ENCODE measurements around the gene CAPN13.
A peak's percentile ranks its signal among the peaks of the same experiment; 100 is the strongest.

Gene CAPN13, protein sequence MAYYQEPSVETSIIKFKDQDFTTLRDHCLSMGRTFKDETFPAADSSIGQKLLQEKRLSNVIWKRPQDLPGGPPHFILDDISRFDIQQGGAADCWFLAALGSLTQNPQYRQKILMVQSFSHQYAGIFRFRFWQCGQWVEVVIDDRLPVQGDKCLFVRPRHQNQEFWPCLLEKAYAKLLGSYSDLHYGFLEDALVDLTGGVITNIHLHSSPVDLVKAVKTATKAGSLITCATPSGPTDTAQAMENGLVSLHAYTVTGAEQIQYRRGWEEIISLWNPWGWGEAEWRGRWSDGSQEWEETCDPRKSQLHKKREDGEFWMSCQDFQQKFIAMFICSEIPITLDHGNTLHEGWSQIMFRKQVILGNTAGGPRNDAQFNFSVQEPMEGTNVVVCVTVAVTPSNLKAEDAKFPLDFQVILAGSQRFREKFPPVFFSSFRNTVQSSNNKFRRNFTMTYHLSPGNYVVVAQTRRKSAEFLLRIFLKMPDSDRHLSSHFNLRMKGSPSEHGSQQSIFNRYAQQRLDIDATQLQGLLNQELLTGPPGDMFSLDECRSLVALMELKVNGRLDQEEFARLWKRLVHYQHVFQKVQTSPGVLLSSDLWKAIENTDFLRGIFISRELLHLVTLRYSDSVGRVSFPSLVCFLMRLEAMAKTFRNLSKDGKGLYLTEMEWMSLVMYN

GRCh38 chr2:30807249-30807648 lies at the start of gene CAPN13:
Gene CAPN13 (minus strand): TSS chr2:30807446. CDS start chr2:30787325, 20,121 bp downstream.
- DNase-seq (ENCODE audit: low read depth, low spot score), result peak; percentile 14
- no peak within 1 kb of the TSS for H3K27ac ChIP-seq

GRCh38 chr2:30847841-30848240 lies 40.6 kb upstream of the CAPN13 start:
- DNase-seq (ENCODE audit: low read depth, low spot score), result no peak
- H3K27ac ChIP-seq, result no peak overlapping the region

DNA sequence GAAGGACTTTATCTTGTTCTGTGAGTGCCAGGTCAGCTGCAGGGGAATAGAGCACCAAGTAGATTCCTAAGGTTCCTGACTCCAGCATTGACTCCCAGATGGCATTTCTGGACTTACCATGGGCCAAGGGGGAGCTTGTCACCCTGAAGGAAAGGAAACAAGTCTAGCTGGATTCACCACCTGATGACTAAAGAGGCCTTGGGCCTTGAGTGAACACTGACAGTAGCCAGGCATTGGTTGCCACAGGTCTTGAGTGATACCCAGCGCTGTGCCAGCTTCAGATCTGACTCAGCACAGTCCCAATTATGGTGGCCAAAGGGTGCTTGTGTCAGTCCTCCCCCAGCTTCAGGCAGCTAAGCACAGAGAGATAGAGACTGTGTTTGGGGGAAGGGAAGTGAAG lies 40.1 kb upstream of the CAPN13 start:
- H3K27ac ChIP-seq, result peak overlapping the region; percentile 8
- peak; percentile 86 for DNase-seq (ENCODE audit: low read depth, low spot score)

DNA sequence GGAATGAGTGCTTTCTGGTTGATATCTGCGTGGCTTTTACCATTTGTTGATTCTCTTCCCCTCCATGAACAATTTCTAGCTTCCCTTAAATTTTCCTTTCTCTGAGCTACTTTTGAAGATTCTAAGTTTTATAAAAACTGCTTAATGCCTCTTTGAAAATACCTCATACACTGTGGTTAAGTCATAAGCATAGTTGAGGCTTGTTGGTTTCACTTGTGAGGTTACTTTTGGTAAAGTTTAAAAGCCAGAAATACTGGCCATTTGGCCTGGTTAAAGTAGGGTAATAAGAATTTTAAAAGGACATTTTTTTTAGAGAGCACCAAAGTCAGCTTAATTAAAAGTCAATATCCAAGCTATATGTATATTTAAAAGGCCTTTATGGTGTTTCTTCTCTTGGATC lies 21.3 kb upstream of the CAPN13 start:
- H3K27ac ChIP-seq, result no peak overlapping the region
- DNase-seq (ENCODE audit: low read depth, low spot score), result no peak

GRCh38 chr2:30826916-30827315 lies 19.7 kb upstream of the CAPN13 start:
- no peak for DNase-seq (ENCODE audit: low read depth, low spot score)

DNA sequence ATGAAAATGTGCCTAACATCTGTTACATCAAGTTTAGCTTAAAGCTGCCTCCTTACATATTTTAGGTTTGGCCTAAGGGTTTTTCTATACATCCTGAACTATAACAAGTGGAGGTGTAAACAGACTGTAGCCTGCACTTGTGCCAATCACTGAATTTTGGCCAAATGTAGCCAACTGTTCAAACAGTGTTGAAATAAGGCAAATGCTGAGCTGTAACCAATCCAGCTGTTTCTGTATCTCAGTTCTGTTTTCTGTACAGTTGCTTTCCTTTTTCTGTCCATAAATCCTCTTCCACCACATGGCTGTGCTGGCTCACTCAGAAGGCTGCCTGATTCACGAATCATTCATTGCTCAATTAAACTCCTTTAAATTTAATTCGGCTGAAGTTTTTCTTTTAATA lies 19.2 kb upstream of the CAPN13 start:
- no peak overlapping the region for H3K27ac ChIP-seq
- no peak for DNase-seq (ENCODE audit: low read depth, low spot score)

More at GRCh38 chr2:30826916-30827315, 19.7 kb upstream of the CAPN13 start:
- no peak overlapping the region for H3K27ac ChIP-seq

GRCh38 chr2:30823452-30823851 lies 16.2 kb upstream of the CAPN13 start:
- DNase-seq (ENCODE audit: low read depth, low spot score), result no peak
- no peak overlapping the region for H3K27ac ChIP-seq

DNA sequence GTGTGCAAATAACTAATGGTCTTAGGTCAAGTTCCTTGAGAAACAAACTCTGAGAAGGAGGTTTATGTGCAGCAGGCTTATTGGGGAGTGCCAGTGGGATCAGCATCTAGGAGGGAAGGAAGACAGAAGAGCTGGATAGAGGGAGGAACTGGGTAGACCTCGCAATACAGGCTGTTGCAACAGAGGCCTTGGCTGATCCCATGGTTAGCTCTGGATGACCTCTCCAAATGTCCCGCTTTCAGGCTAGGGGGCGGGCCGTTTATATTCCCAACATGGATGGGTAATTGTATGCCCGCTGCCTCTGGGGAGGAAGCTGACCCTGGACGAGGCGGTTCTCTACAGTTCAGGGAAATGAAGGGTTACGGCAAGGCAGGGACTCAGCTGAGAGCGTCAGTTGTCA lies 14.7 kb upstream of the CAPN13 start:
- H3K27ac ChIP-seq, result no peak overlapping the region
- no peak for DNase-seq (ENCODE audit: low read depth, low spot score)

DNA sequence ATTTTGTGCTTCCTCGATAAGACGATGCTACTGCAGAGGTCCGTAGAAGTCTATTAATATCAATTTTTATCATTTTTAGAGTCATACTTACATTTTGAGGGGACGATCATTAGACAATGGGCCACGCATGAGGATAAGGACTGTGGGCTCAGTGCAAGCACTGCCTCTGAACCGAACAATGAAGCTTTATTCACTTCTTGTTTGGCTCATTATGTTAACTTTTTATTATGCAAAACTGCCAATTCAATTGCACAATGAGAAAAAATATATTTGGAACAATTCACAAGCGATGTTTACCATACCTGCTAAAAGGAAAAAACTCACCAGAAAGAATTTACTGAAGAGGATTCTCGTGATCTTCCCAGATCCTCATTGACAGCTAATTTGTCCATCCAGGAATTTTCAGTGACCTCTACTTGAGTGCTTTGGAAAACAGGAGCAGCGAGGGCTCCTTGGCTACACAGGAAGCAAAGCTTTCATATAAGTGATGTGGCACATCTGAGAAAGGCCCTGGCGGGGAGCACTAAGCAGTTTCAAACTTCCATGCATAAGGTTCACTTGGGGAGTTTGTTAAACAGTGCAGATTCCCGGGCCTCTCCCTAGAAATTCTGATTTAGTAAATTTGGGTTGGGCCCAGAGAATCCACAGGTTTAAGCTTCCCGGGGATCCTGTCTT lies 13.3 kb upstream of the CAPN13 start:
- H3K27ac ChIP-seq, result no peak overlapping the region

GRCh38 chr2:30809938-30810337 lies 2.7 kb upstream of the CAPN13 start:
- no peak overlapping the region for H3K27ac ChIP-seq
- no peak for DNase-seq (ENCODE audit: low read depth, low spot score)

More for the DNA sequence above, 13.3 kb upstream of the CAPN13 start:
- DNase-seq (ENCODE audit: low read depth, low spot score), result no peak

DNA sequence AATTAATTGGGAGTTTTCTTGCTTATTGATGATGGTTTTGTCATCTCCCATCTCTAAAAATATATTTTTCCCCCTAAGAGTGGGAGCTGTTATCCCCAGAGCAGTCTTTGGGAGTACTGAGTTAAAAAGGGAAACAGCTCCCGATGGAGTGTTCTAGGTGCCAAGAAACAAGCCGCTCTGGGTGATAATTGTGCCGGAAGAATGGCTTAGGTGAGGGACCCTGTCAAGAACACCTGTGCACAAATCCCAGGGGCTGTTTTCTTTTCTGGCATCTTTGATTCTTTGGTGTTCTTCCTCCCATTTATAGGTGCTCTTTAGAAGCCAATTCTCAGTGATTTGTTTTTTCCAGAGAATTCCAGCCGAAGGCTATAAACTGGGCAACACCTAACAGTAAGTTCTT lies 1.4 kb upstream of the CAPN13 start:
- DNase-seq (ENCODE audit: low read depth, low spot score), result no peak
- H3K27ac ChIP-seq, result no peak overlapping the region

DNA sequence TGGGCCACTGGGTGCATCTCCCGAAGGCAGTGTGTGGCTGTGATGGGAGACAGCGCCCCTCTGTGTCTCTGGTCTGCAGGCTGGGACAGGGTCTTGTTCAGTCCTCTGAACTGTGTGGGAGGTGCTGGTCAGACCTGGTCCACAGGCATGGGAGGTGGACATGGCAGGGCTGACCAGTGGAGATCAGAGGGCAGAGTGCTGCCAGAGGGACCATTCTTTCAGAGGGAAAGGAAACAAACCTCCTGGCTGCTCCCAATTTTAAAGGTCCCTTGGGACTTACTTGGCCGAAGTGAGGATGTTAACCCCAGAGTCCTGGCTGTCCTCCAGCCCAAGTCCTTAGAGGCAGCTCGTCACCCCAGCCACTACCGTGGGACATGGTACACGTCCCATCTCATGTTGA lies 4.0 kb downstream of the CAPN13 start:
- no peak overlapping the region for H3K27ac ChIP-seq
- DNase-seq (ENCODE audit: low read depth, low spot score), result no peak

GRCh38 chr2:30802611-30803010 lies 4.6 kb downstream of the CAPN13 start:
- H3K27ac ChIP-seq, result no peak overlapping the region
- no peak for DNase-seq (ENCODE audit: low read depth, low spot score)

DNA sequence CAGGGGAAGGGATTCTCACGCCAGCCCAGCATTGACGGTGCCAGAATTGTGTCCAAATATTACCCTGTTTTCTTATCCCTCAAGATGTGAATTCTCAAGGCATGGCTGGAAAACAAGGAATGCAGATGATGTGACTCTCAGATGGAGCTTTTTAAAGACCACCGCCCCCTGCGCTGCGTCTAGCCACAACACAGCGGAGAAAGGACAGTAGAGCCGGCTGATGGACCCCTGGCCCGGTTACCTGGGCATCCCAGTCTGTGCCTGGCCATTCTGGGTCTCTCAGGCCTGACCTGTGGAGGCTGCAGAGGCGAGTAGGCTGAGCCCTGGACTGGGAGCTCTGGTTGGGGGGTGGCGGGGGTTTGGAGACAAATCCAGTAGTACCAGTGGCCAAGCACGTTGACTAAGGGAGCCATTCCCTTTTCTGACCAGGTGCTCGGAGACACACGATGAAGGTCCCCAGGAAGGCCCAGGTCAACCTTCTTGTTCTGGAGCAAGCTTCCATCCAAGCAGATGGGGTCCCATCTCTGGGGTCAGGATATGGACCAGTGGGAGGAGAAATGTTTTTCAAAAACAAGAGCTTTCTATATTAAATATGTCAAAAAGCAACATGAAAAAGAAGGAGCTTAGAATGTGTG lies 5.3 kb downstream of the CAPN13 start:
- DNase-seq (ENCODE audit: low read depth, low spot score), result no peak
- no peak overlapping the region for H3K27ac ChIP-seq

GRCh38 chr2:30800159-30800558 lies 7.1 kb downstream of the CAPN13 start:
- H3K27ac ChIP-seq, result no peak overlapping the region
- DNase-seq (ENCODE audit: low read depth, low spot score), result no peak

GRCh38 chr2:30799366-30799765 lies 7.9 kb downstream of the CAPN13 start:
- no peak for DNase-seq (ENCODE audit: low read depth, low spot score)
- no peak overlapping the region for H3K27ac ChIP-seq

- no peak for DNase-seq (ENCODE audit: low read depth, low spot score)
- no peak overlapping the region for H3K27ac ChIP-seq
Observed at GRCh38 chr2:30798536-30798991, 8.7 kb downstream of the CAPN13 start.

GRCh38 chr2:30797381-30798015 lies 9.7 kb downstream of the CAPN13 start:
- H3K27ac ChIP-seq, result no peak overlapping the region
- no peak for DNase-seq (ENCODE audit: low read depth, low spot score)

DNA sequence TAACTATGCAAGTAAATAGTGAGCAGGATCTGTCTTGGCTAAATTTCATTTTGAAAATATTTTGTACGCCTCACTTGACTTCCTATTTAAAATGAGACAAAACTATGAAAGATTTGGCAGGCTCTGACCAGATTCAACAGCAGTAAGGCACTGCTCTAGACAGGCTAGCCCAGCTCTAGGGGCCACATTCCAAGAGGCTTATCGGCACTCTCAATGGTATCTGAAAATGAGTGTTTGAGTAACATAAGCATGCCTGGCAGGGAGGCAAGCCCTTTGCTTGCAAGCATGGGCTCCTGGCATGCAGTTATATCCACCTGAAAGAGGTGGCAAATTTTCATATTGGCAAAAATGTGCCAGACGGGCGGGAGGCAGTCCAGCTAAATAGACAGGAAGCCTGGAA lies 10.5 kb downstream of the CAPN13 start:
- no peak for DNase-seq (ENCODE audit: low read depth, low spot score)
- H3K27ac ChIP-seq, result no peak overlapping the region

DNA sequence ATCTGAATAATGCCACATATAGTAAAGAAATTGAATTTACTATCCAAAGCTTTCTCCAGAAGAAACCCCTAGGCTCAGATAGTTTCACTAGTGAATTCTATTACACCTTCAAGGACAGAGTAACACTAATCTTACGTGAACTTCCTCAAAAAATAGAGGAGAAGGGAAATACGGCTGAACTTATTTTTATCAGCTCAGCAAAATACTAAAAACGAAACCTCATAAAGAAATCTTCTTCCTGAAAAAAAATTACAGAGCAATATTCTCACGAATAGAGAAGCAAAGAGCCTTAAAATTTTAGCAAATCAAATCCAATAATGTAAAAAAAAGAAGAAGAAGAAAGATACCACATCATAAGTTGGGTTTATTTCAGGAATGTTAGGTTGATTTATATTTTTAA lies 14.7 kb downstream of the CAPN13 start:
- no peak overlapping the region for H3K27ac ChIP-seq
- no peak for DNase-seq (ENCODE audit: low read depth, low spot score)
